NCI-H2107 treated with DMSO at 0.1 percent for 48 hours (cell line): Measurements from ENCODE around the gene SLC35A2.
A peak's percentile ranks its signal among the peaks of the same experiment; 100 is the strongest.

Source experiments
- DNase-seq: peaks from one replicate; lab custom pipeline; 2025; ENCODE audit not compliant: unreplicated experiment; lab: John Stamatoyannopoulos, UW

SLC35A2 gene

GRCh38 chrX:48927736-48928382, 16.4 kb upstream of the SLC35A2 start:
- no peak for DNase-seq

GRCh38 chrX:48927123-48927522, 15.7 kb upstream of the SLC35A2 start:
- no peak for DNase-seq

- no peak for DNase-seq
Observed at GRCh38 chrX:48924270-48924669, 12.8 kb upstream of the SLC35A2 start.

- no peak for DNase-seq
Observed at GRCh38 chrX:48923771-48924170, 12.3 kb upstream of the SLC35A2 start.

GRCh38 chrX:48920718-48921104, 9.3 kb upstream of the SLC35A2 start:
- no peak for DNase-seq

GRCh38 chrX:48919947-48920717, 8.7 kb upstream of the SLC35A2 start:
- DNase-seq, result no peak

- no peak for DNase-seq
Observed at GRCh38 chrX:48919360-48919841, 8.0 kb upstream of the SLC35A2 start.

- DNase-seq, result peak; percentile 97
Observed at GRCh38 chrX:48918643-48919340, 7.3 kb upstream of the SLC35A2 start, which contains the start of gene PIM2. Gene PIM2, minus strand, starts transcription at chrX:48919024. Its CDS starts 190 bp downstream, at chrX:48918834.

- no peak for DNase-seq
Observed at GRCh38 chrX:48918301-48918642, 6.8 kb upstream of the SLC35A2 start.

GRCh38 chrX:48917139-48918001, 5.9 kb upstream of the SLC35A2 start:
- peak; percentile 94 for DNase-seq

GRCh38 chrX:48914593-48915493, 3.4 kb upstream of the SLC35A2 start:
- DNase-seq, result no peak

- DNase-seq, result no peak
Observed at GRCh38 chrX:48913605-48914366, 2.3 kb upstream of the SLC35A2 start.

GRCh38 chrX:48910926-48911411, 477 bp downstream of the SLC35A2 start:
- DNase-seq, result no peak

GRCh38 chrX:48909703-48910294, 1.6 kb downstream of the SLC35A2 start:
- no peak for DNase-seq

- DNase-seq, result no peak
Observed at GRCh38 chrX:48908600-48908999, 2.8 kb downstream of the SLC35A2 start.

- DNase-seq, result no peak
Observed at GRCh38 chrX:48905090-48905790, 6.2 kb downstream of the SLC35A2 start.

- DNase-seq, result no peak
Observed at GRCh38 chrX:48904626-48905025, 6.8 kb downstream of the SLC35A2 start.

- no peak for DNase-seq
Observed at GRCh38 chrX:48904180-48904579, 7.3 kb downstream of the SLC35A2 start.
